BE2C (cell line): Measurements from ENCODE around the gene CLHC1.
"Not testable (repeated sequence)": the region's sequence is repeated elsewhere in the genome, so short reads cannot be mapped to it uniquely, and the experiment has no call there.

Source experiments
- DNase-seq: peaks from one replicate; pipeline ENCODE4 v3.0.0-alpha.2; 2020
- H3K27me3 ChIP-seq: fragments of 250-450 bp; sonication (Bioruptor Pico); 2 replicates; pipeline ENCODE4 v1.5.1; 2020; ENCODE audit warnings: mild to moderate bottlenecking
- H3K36me3 ChIP-seq: fragments of 250-450 bp; sonication (Bioruptor Pico); 2 replicates; pipeline ENCODE4 v1.5.1; 2020; ENCODE audit warnings: mild to moderate bottlenecking
- H3K4me1 ChIP-seq: fragments of 250-450 bp; sonication (Bioruptor Pico); 2 replicates; pipeline ENCODE4 v1.5.1; 2020
- H3K4me3 ChIP-seq: 2 replicates; pipeline ENCODE4 v1.5.1; 2011; ENCODE audit warnings: low read depth, low read length
- H3K9me3 ChIP-seq: fragments of 250-450 bp; sonication (Bioruptor Pico); 2 replicates; pipeline ENCODE4 v1.5.1; 2020
- TF ChIP-seq, protein P1 (sequence below): IDR thresholded peaks from 2 replicates; pipeline ENCODE4 v1.5.1; 2012; ENCODE audit warnings: mild to moderate bottlenecking, low read depth, low read length

Gene CLHC1

DNA sequence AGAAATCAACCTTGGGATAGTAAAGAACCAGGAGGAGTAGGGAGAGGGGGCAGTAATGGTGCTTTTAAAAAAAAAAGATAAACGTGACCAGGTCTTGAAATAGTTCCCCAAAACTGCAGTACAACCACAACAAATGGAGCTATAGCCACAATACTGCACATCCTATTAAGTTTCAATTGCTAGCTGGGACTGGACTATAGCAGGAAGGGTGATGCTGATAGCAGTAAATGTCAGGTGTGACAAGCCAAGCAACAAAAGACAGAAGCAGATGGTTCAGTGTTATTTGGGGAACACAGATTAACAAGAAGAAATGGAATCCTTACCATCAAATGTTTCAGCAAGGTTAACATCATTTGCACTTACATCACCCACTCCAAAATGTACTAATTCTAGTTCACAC lies 10.5 kb upstream of the CLHC1 start:
- no peaks in the 10 kb centered on the region for H3K27me3 ChIP-seq
- no peaks in the 10 kb centered on the region for H3K4me1 ChIP-seq
- no peak overlapping the region for H3K4me3 ChIP-seq
- H3K9me3 ChIP-seq, result no peaks in the 10 kb centered on the region
- DNase-seq, result no peak
- TF ChIP-seq, protein P1, sequence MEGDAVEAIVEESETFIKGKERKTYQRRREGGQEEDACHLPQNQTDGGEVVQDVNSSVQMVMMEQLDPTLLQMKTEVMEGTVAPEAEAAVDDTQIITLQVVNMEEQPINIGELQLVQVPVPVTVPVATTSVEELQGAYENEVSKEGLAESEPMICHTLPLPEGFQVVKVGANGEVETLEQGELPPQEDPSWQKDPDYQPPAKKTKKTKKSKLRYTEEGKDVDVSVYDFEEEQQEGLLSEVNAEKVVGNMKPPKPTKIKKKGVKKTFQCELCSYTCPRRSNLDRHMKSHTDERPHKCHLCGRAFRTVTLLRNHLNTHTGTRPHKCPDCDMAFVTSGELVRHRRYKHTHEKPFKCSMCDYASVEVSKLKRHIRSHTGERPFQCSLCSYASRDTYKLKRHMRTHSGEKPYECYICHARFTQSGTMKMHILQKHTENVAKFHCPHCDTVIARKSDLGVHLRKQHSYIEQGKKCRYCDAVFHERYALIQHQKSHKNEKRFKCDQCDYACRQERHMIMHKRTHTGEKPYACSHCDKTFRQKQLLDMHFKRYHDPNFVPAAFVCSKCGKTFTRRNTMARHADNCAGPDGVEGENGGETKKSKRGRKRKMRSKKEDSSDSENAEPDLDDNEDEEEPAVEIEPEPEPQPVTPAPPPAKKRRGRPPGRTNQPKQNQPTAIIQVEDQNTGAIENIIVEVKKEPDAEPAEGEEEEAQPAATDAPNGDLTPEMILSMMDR, result no peak
- H3K36me3 ChIP-seq, result no peaks in the 10 kb centered on the region; the same call in 1 of the 2 replicates

DNA sequence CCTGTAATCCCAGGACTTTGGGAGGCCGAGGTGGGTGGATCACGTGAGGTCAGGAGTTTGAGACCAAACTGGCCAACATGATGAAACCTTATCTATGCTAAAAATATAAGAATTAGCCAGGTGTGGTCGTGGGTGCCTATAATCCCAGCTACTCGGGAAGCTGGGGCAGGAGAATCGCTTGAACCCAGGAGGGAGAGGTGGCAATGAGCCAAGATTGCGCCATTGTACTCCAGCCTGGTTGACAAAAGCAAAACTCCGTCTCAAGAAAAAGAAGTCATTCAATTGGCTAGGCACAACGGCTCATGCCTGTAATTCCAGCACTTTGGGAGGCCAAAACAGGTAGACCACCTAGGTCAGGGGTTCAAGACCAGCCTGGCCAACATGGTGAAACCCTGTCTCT lies 9.5 kb upstream of the CLHC1 start:
- DNase-seq, H3K4me1 ChIP-seq, H3K36me3 ChIP-seq, H3K27me3 ChIP-seq, H3K4me3 ChIP-seq, H3K9me3 ChIP-seq: not testable (repeated sequence)

DNA sequence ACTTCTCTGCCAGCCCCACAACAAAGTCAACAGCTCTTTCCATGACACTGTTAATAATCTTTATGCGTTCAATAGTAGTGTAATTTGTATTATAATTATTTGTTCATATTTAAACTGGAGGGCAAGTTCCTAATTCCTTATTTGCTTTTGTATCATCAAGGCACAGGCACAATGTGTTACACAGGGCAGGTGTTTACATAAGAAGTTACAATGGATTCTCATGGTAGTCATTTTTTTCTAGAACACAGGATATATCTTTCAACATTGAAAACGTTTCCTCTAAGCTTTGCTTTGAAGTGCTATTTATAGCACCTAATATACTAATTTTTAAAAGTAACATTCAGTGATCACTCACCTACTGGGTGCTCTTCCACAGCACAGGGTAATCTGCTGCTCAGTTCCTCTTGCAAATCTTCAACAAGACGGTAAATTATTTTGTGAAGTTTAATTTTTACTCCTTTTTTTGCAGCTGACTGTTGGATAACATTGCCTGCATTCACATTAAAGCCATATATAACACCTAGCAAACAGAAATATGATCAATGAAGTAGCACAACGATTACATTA lies 7.6 kb upstream of the CLHC1 start:
- no peaks in the 10 kb centered on the region for H3K4me1 ChIP-seq
- no peaks in the 10 kb centered on the region for H3K9me3 ChIP-seq
- no peak overlapping the region for H3K4me3 ChIP-seq
- no peaks in the 10 kb centered on the region for H3K27me3 ChIP-seq
- DNase-seq, result no peak
- TF ChIP-seq, protein P1, result no peak
- H3K36me3 ChIP-seq, result peaks cover 15% of the 10 kb centered on the region

DNA sequence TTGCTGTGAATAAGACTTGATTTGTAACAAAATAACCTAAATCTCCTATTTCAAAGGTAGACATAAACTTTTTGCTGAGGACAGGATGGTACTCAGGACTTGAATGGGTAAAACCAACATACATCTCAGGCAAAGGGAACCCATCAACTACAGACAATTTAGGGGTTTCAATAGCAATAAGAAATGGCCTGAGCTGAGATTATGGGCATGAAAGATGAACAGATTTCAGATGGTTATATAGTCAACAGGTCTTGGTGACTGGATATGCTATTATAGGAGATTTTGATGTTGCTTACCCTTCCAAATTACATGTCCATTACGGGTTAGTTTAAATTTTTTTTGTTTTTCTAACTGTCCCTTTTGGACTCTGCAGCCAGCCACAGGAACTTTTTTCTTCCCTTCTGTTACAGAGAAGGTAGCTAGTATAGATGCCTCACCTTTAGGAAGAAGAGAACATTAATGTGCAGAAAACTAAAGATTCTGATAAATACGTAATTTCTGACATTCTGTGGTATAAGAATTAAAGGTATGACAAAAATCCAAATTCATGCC lies 5.0 kb upstream of the CLHC1 start:
- no peaks in the 10 kb centered on the region for H3K27me3 ChIP-seq
- no peaks in the 10 kb centered on the region for H3K9me3 ChIP-seq
- DNase-seq, result no peak
- TF ChIP-seq, protein P1, result no peak
- peaks cover 32% of the 10 kb centered on the region for H3K36me3 ChIP-seq
- no peaks in the 10 kb centered on the region for H3K4me1 ChIP-seq
- no peak overlapping the region for H3K4me3 ChIP-seq

DNA sequence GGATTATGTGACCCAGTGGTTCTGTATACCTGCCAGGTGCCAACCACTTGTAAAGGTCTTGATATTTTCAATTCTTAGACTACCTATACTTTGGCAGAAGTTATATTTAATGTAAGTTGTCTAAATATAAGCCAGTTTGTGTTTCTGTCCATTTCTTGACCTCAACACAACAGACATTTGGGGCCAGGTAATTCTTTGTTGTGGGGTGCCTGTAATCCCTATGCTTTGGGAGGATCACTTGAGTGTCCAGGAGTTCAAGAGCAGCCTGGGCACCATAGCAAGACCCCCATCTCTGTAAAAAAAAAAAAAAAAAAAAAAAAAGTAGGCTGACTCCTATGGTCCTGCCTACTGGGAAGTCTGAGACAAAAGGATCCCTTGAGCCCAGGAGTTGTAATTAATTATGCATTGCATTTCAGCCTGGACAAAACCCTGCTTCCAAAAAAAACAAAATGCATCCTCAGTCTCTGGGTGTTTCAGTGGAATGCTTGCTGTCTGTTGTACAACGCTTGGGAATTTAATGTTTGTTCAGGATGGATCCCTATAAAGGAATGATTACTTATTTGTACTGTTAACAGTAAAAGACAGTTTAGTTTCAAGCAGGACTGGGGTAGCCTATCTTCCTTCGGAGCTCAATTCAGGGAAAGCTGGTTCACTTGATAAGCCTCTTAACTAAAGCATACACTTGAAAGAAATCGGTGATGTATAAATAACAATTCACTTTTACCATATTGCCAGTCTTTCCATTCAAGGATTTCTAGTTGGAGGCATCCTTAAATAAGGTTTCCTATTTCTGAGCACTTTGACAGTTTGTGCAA lies 3.8 kb upstream of the CLHC1 start:
- TF ChIP-seq, protein P1, result no peak
- Histone ChIP-seq H3K4me1 (no peaks in the 10 kb centered on the region), H3K9me3 (no peaks in the 10 kb centered on the region), H3K36me3 (peaks cover 32% of the 10 kb centered on the region), H3K27me3 (no peaks in the 10 kb centered on the region), H3K4me3 (no peak overlapping the region)
- DNase-seq, result no peak

DNA sequence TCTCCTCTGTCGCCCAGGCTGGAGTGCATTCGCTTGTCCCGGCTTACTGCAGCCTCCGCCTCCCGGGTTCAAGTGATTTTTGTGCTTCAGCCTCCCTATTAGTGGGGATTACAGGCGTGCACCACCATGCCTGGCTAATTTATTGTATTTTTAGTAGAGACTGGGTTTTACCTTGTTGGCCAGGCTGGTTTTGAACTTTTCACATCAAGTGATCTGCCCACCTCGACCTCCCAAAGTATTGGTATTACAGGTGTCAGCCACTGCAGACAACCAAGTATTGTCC lies 1.5 kb upstream of the CLHC1 start:
- TF ChIP-seq, protein P1, result no peak
- Histone ChIP-seq H3K36me3 (peaks cover 32% of the 10 kb centered on the region), H3K4me1 (no peaks in the 10 kb centered on the region), H3K27me3 (no peaks in the 10 kb centered on the region), H3K4me3 (peak overlapping the region; percentile 98), H3K9me3 (no peaks in the 10 kb centered on the region)
- DNase-seq, result no peak
